Breast epithelium (tissue), 3 donors: ENCODE measurements around the gene MYDGF.

Experiments used
- CTCF ChIP-seq, 3 donors: fragments of 450-650 bp; IDR thresholded peaks; one replicate each; pipeline ENCODE4 v1.5.1; 2016 to 2017; ENCODE audit warnings: antibody characterized with exemption in 3 of 3, mild to moderate bottlenecking in 3 of 3, moderate library complexity in 3 of 3
- POLR2A ChIP-seq: fragments of 450-650 bp; IDR thresholded peaks from one replicate; pipeline ENCODE4 v1.6.1; 2016; ENCODE audit warnings: antibody characterized with exemption, mild to moderate bottlenecking, moderate library complexity
- POLR2AphosphoS5 ChIP-seq, 3 donors: sonication (generic); formaldehyde crosslinking; IDR thresholded peaks; one replicate each; pipeline ENCODE4 v1.6.1; 2017; ENCODE audit warnings: antibody characterized with exemption in 3 of 3

GRCh38 chr19:4618019-4618418 is 52.1 kb downstream of the MYDGF start:
- no peak for TF ChIP-seq POLR2A
- no peak for TF ChIP-seq CTCF (IDR thresholded peaks at IDR 0.05)
- TF ChIP-seq POLR2AphosphoS5 (IDR thresholded peaks at IDR 0.05), result no peak
